CD4-positive, alpha-beta T cell treated with Interleukin-10 for 1 hour (primary cell): Measurements from ENCODE around the gene DLX4.

ENCODE experiments used
- DNase-seq: peaks from one replicate; pipeline ENCODE4 v3.0.0-alpha.2; 2020

The DLX4 gene

GRCh38 chr17:50020841-50021599 lies 52.0 kb downstream of the DLX4 start:
- no peak for DNase-seq

GRCh38 chr17:50021681-50022370 lies 52.8 kb downstream of the DLX4 start:
- DNase-seq, result no peak

- no peak for DNase-seq
These were observed 53.6 kb downstream of the DLX4 start for GRCh38 chr17:50022463-50023130.

GRCh38 chr17:50023520-50023919 lies 54.5 kb downstream of the DLX4 start:
- no peak for DNase-seq
